T-helper 17 cell (primary cell): ENCODE results near the gene ST6GAL1. TPM values are rescaled to one million over a fixed set of nuclear protein-coding genes. Genes with fewer than 3 reads are reported as not detected.

ENCODE experiments used
- ATAC-seq: fragments of 150-1000 bp; cut with Tn5 transposase; 2 replicates; pipeline ENCODE4 v1.10.0; 2021; ENCODE audit warnings: mild to moderate bottlenecking, moderate library complexity
- DNase-seq, 3 donors: peaks; one replicate each; pipeline versions ENCODE4 v3.0.0 to v3.0.0-alpha.2; 2020 to 2021
- H3K9me3 ChIP-seq: one replicate; pipeline ENCODE4 v1.7.0; 2013; ENCODE audit warnings: low read length, mild to moderate bottlenecking; ENCODE audit not compliant: control insufficient read depth, poor library complexity, severe bottlenecking
- H3K27ac Mint-ChIP-seq: one replicate; pipeline ENCODE4 v1.8.0; 2022; ENCODE audit warnings: mild to moderate bottlenecking, moderate library complexity, mixed read lengths
- H3K27me3 Mint-ChIP-seq: one replicate; pipeline ENCODE4 v1.8.0; 2022; ENCODE audit warnings: mixed read lengths
- H3K36me3 Mint-ChIP-seq: one replicate; pipeline ENCODE4 v1.8.0; 2022; ENCODE audit warnings: low read depth, mixed read lengths
- H3K4me1 Mint-ChIP-seq: one replicate; pipeline ENCODE4 v1.8.0; 2022; ENCODE audit warnings: mild to moderate bottlenecking, mixed read lengths
- H3K4me3 Mint-ChIP-seq: one replicate; pipeline ENCODE4 v1.8.0; 2022; ENCODE audit warnings: mild to moderate bottlenecking, moderate library complexity, mixed read lengths
- total RNA-seq, 4 donors: library from RNA in 2 of 4; stranded (reverse) in 2 of 4; gene quantifications; one replicate each; pipeline ENCODE4 v1.2.3 and lab custom pipeline; 2022 to 2026

ST6GAL1 gene
- total RNA-seq, 2 donors from 2014 or later = 109 to 134 TPM

DNA sequence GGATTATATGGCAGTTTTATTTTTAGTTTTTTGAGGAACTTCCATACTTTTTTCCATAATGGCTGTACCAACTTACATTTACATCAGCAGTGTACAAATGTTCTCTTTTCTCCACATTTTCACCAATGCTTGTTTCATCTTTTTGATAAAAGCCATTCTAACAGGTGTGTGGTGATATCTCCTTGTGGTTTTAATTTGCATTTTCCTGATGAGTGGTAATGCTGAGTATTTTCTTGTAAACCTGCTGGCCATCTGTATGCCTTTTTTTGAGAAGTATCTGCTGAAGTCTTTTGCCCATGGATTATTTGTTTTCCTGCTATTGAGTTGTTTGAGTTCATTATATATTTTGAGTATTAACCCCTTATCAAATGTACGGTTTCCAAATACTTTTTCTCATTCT, 158.4 kb downstream of the ST6GAL1 start:
- no peak for ATAC-seq
- peaks cover 2% of the 10 kb centered on the region for H3K36me3 Mint-ChIP-seq
- H3K4me1 Mint-ChIP-seq = peaks cover 10% of the 10 kb centered on the region
- H3K27me3 Mint-ChIP-seq = no peaks in the 10 kb centered on the region
- no peaks in the 10 kb centered on the region for H3K9me3 ChIP-seq
- DNase-seq = no peak
- H3K4me3 Mint-ChIP-seq = no peak overlapping the region
- H3K27ac Mint-ChIP-seq = no peak overlapping the region

DNA sequence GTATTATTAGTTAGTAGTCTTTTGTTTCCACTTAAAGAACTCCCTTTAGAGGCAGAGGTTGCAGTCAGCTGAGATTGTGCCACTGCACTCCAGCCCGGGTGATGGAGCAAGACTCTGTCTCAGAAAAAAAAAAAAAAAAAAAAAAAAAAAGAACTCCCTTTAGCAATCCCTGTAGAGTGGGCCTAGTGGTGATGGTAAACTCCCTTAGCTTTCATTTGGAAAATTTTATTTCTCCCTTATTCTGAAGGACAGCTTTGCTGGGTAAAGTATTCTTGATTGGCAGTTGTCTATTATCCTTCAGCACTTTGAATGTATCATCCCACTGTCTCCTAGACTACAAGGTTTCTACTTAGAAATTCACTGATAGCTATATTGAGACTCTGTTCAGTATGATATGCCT, 163.0 kb downstream of the ST6GAL1 start:
- H3K9me3 ChIP-seq = no peaks in the 10 kb centered on the region
- no peak for DNase-seq
- ATAC-seq = no peak
- no peak overlapping the region for H3K4me3 Mint-ChIP-seq
- peaks cover under 1% of the 10 kb centered on the region for H3K36me3 Mint-ChIP-seq
- H3K27me3 Mint-ChIP-seq = no peaks in the 10 kb centered on the region
- no peaks in the 10 kb centered on the region for H3K4me1 Mint-ChIP-seq
- H3K27ac Mint-ChIP-seq = no peak overlapping the region

DNA sequence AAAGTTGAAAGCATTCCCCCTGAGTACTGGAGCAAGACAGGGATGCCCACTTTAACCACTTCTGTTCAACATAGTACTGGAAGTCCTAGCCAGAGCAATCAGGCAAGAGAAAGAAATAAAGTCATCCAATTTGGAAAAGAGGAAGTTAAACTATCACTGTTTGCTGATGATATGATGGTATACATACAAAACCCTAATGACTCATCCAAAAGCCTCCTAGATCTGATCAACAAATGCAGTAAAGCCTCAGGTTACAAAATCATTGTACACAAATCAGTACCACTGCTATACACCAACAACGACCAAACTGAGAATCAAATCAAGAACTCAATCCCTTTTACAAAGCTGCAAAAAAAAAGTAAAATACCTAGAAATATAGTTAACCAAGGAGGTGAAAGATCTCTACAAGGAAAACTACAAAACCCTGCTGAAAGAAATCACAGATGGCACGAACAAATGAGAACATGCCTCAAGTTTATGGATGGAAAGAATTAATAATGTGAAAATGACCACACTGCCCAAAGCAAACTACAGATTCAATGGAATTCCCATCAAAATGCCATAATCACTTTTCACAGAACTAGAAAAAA, 168.7 kb downstream of the ST6GAL1 start:
- Mint-ChIP-seq H3K27me3 (no peaks in the 10 kb centered on the region), H3K4me1 (peaks cover 16% of the 10 kb centered on the region), H3K36me3 (no peaks in the 10 kb centered on the region), H3K27ac (no peak overlapping the region), H3K4me3 (no peak overlapping the region)
- no peaks in the 10 kb centered on the region for H3K9me3 ChIP-seq
- no peak for ATAC-seq
- DNase-seq = no peak

DNA sequence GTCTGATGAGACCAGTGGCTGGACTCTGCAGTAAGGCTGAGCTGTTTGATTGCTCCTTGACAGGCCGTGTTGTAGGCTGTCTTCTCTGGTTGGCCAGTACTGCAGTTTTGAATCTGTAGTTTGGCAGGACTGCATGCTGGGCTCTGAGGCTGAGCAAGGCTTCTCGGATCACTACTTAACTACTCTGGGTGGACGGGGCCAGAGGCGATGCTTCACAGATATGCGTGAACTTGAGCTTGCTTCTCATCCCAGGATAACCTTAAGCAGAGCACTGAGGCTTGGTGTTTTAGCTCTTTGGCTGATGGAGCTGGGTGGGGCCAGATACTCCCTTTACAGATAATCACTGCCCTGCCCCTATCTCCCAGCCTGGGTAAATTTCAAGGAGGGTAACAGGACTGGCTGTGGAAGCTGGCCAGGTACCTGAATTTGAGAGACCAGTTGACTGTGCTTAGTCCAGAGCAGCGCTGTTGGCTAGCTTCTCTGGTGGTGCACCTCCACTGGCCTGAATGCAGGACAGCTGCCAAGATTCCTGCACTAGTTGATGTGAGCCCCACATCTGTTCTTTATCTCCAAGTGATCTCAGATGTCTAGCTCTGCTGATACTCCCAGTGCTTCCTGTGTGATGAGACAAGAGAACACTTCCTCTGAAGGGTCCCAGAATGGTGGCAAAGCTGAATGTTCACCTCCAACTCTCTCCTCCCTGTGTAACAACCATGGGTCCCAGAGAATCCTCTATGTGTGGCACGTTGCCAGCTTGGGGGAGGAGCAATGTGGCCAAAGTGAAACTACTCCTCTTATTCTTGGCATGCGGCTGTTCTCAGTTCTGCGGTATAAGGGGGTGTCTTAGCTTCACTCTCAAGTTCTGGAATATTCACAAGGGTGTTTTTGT, 171.1 kb downstream of the ST6GAL1 start:
- peaks cover 19% of the 10 kb centered on the region for H3K4me1 Mint-ChIP-seq
- peak; percentile 77 for ATAC-seq

DNA sequence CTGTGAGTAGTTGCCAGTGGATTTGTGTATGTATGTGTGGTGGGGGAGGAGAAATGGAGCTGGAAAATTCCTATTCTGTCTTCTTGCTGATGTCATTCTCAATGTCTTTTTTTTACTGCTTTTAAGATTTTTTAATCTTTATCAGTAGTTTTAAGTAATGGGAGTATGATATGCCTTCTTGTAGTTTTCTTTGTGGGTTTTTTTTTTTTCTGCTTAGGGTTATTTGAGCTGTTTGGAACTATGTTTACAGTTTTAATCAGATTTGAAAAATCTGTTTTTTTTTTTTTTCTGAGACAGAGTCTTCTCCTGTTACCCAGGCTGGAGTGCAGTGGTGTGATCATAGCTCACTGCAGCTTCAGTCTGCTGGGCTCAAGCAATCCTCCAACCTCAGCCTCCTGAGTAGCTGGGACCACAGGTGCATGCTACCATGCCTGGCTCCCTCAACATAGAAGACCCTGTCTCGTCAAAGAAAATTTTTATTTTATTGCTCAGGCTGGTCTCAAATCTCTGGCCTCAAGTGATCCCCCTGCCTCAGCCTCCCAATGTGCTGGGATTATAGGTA, 171.8 kb downstream of the ST6GAL1 start:
- ATAC-seq (no peak), DNase-seq (no peak)
- H3K27me3 Mint-ChIP-seq = no peaks in the 10 kb centered on the region
- H3K4me3 Mint-ChIP-seq = peak overlapping the region; percentile 88
- H3K27ac Mint-ChIP-seq = peak overlapping the region; percentile 92
- peaks cover 2% of the 10 kb centered on the region for H3K36me3 Mint-ChIP-seq
- no peaks in the 10 kb centered on the region for H3K9me3 ChIP-seq
- peaks cover 19% of the 10 kb centered on the region for H3K4me1 Mint-ChIP-seq

More for the DNA sequence above, 171.1 kb downstream of the ST6GAL1 start:
- peak in 2 of 3 donors; percentile 9 to 38 for DNase-seq
- no peaks in the 10 kb centered on the region for H3K27me3 Mint-ChIP-seq
- peak overlapping the region; percentile 92 for H3K27ac Mint-ChIP-seq
- peaks cover 2% of the 10 kb centered on the region for H3K36me3 Mint-ChIP-seq
- H3K9me3 ChIP-seq = no peaks in the 10 kb centered on the region
- H3K4me3 Mint-ChIP-seq = peak overlapping the region; percentile 88

DNA sequence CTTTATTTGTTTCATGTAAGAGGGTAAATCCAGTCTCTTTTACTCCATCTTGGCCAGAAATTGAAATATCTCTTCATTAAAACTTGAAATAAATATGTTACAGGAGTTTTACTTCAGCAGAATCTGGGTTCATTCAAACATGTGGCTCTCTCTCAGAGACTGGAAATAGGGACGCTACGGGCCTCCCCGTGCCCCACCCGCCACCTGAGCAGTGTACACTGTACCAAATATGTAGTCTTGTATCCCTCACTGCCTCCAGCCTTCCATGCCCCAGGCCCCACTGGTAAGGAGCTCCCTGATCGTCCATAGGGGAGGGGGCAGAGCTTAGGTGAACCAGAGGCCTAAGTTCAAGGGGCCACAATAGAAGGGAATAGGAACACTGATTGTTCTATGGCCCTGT, 172.9 kb downstream of the ST6GAL1 start:
- no peaks in the 10 kb centered on the region for H3K9me3 ChIP-seq
- peaks cover 2% of the 10 kb centered on the region for H3K36me3 Mint-ChIP-seq
- ATAC-seq (no peak), DNase-seq (no peak)
- peak overlapping the region; percentile 55 for H3K4me3 Mint-ChIP-seq
- H3K4me1 Mint-ChIP-seq = peaks cover 19% of the 10 kb centered on the region
- H3K27ac Mint-ChIP-seq = peak overlapping the region; percentile 92
- H3K27me3 Mint-ChIP-seq = no peaks in the 10 kb centered on the region

DNA sequence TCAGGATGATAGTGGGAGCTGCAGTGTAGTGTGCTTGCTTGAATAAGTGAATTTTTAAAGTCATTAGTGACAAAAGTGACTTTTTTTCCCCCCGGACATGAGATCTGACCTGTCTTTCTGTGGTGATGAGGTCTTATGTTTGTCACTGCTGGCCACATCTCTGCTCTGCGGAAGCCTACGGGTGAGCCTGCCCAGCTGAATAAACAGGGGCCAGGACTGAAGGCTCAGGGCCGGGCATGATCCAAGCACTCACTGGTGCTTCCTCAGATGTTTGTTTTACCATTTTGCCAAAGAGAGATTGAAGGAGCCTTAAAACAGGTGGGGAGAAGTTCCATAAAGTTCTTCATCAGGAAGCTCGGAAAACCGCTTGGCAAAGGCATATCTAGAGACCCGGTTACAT, 174.0 kb downstream of the ST6GAL1 start:
- no peak overlapping the region for H3K27ac Mint-ChIP-seq

DNA sequence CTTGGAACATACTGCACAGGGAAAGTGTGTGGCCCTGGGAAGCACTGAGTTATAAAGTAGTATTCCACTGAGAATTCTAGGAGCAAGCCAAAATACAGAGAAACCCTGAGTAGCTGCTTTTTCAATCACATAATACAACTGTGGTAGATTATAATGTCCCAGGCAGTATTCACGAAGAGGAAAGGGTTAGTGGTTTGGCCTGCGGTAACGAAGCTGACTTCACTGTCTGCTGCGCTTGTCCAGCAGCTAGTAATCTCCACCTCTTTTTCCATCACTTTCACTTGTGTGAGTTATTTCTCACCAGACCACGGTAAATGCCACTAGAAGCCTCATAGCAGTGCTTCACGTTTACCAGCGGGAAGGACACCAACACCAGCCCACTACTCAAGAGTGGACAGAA, 174.6 kb downstream of the ST6GAL1 start:
- H3K36me3 Mint-ChIP-seq = peaks cover 2% of the 10 kb centered on the region
- no peak overlapping the region for H3K27ac Mint-ChIP-seq
- H3K27me3 Mint-ChIP-seq = no peaks in the 10 kb centered on the region
- DNase-seq (no peak), ATAC-seq (no peak)
- H3K4me1 Mint-ChIP-seq = peaks cover 22% of the 10 kb centered on the region
- no peaks in the 10 kb centered on the region for H3K9me3 ChIP-seq
- no peak overlapping the region for H3K4me3 Mint-ChIP-seq

More for the DNA sequence above, 174.0 kb downstream of the ST6GAL1 start:
- H3K27me3 Mint-ChIP-seq = no peaks in the 10 kb centered on the region
- ATAC-seq = no peak
- H3K4me1 Mint-ChIP-seq = peaks cover 21% of the 10 kb centered on the region
- peaks cover 2% of the 10 kb centered on the region for H3K36me3 Mint-ChIP-seq
- no peak for DNase-seq
- no peak overlapping the region for H3K4me3 Mint-ChIP-seq
- H3K9me3 ChIP-seq = no peaks in the 10 kb centered on the region

DNA sequence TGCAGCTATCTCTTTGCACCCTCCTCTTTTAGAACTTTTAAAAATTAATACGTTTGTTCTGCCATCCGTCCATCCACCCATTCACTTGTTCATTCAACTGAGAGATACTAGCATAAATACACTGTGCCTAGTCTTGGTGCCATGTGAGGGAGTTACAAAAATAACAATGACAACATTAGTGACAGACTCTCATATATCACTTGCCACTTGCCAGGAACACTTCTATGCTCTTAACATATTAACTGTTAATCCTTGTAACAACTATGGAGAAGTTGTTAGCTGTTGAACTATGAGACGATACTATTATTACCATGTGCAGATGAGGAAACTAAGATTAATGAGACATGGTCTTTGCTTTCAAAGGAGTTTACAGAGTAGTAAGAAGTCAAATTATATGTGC, 175.4 kb downstream of the ST6GAL1 start:
- H3K27me3 Mint-ChIP-seq = no peaks in the 10 kb centered on the region
- peaks cover 24% of the 10 kb centered on the region for H3K4me1 Mint-ChIP-seq
- H3K27ac Mint-ChIP-seq = no peak overlapping the region
- peaks cover 2% of the 10 kb centered on the region for H3K36me3 Mint-ChIP-seq
- no peak overlapping the region for H3K4me3 Mint-ChIP-seq
- no peak for ATAC-seq
- DNase-seq = no peak
- no peaks in the 10 kb centered on the region for H3K9me3 ChIP-seq

DNA sequence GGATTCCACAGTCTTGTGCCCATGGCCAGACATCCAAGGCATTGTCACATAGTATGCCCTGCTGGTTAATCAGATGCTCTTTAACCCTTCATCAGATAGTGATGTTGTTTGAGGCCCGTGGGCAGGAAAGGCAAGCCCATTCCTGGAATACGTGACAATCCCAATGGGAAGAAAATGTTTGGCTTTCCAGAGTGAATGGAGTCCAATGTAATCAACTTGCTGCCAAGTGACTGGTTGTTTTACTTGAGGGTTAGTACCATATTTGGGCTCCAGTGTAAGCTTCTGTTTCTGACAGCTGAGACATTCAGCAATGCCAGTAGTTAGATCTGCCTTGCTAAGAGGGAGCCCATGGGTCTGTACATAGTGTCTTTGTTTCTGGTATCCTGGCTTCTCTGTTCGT, 177.7 kb downstream of the ST6GAL1 start:
- H3K4me3 Mint-ChIP-seq = no peak overlapping the region
- peaks cover 13% of the 10 kb centered on the region for H3K4me1 Mint-ChIP-seq
- H3K27ac Mint-ChIP-seq = no peak overlapping the region
- H3K9me3 ChIP-seq = no peaks in the 10 kb centered on the region
- ATAC-seq (no peak), DNase-seq (no peak)
- H3K36me3 Mint-ChIP-seq = peaks cover 2% of the 10 kb centered on the region
- no peaks in the 10 kb centered on the region for H3K27me3 Mint-ChIP-seq

DNA sequence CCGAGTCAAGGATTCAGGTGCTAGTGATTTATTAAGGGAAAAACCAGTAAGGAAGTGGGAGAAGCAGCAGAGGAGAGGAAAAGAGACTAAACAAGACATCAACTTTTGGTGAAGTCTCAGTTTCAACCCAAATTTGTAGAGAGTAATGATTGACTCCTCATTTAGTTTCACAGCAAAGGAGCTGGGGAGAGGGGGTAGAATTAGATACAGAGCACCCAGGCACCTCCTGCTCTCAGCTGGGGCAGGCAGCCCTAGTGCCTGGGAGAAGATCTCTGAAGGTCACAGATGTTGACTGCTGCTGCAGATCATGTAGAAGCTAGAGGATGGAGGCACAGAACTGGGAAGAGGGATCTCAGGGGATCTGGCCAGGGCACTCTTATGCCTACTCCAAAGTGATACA, 179.8 kb downstream of the ST6GAL1 start:
- H3K27ac Mint-ChIP-seq = no peak overlapping the region
- no peak overlapping the region for H3K4me3 Mint-ChIP-seq
- DNase-seq (no peak), ATAC-seq (no peak)
- no peaks in the 10 kb centered on the region for H3K9me3 ChIP-seq
- H3K4me1 Mint-ChIP-seq = peaks cover 15% of the 10 kb centered on the region
- peaks cover 2% of the 10 kb centered on the region for H3K36me3 Mint-ChIP-seq
- H3K27me3 Mint-ChIP-seq = no peaks in the 10 kb centered on the region

DNA sequence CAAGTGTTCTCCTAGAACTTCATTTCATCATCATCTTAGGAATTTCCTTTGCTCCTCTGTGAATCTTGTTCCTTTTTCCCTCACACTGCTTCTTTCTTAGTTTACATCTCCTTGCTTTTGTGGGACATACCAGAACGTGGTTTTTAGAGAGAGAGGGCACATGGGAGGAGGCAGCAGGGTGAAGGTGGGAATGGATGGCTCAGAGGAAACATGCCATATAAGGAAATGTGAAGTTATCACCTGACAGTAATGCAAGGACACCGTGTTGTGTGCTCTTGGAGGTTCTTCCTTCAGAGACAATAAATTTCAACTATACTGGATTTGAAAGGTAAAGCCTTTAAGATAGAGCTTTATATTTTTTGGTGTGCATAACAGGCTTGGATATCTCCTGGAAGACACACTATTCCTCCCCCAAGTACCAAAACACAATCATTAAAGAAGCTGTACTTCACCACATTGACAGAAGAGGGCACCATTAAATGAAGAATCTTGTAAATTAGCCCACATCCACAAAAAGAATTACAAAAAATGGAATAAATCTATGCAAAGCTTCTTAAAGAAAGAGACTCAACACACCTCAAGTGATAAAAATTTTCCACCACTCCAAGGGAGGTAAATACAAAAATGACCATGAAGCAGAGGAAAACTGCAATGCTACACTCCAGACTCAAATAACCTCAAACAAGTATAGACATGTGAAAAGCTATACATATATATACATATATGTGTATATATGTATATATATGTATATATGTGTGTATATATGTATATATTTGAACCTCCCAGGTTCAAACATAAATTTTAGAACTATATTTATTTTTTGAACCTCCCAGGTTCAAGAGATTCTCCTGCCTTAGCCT, 182.8 kb downstream of the ST6GAL1 start:
- H3K27ac Mint-ChIP-seq = peak overlapping the region; percentile 65
- DNase-seq (no peak), ATAC-seq (peak; percentile 63)
- H3K4me3 Mint-ChIP-seq = no peak overlapping the region
- no peaks in the 10 kb centered on the region for H3K27me3 Mint-ChIP-seq
- no peaks in the 10 kb centered on the region for H3K36me3 Mint-ChIP-seq
- no peaks in the 10 kb centered on the region for H3K9me3 ChIP-seq
- H3K4me1 Mint-ChIP-seq = peaks cover 12% of the 10 kb centered on the region

DNA sequence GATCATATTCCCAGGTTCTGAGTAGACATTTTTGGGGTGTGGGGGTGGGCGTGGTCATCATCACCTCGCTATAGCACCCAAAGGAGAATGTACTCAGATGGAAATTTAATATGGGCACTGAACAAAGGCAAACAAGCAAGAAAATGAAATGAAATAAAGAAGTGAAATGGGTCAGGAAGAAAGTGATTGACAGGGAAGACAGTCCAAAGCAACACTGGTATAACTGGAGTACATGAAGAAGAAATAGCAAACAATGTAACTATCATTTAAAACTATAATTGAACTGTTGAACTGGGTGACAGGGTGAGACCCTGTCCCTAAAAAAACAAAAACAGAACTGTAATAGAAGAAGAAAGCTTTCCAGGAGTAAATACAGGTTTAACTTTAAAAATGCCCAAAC, 184.2 kb downstream of the ST6GAL1 start:
- DNase-seq = no peak
- H3K4me3 Mint-ChIP-seq = no peak overlapping the region

More for the DNA sequence above, 184.2 kb downstream of the ST6GAL1 start:
- H3K27ac Mint-ChIP-seq = no peak overlapping the region
- H3K27me3 Mint-ChIP-seq = no peaks in the 10 kb centered on the region
- peaks cover 10% of the 10 kb centered on the region for H3K4me1 Mint-ChIP-seq
- H3K9me3 ChIP-seq = no peaks in the 10 kb centered on the region
- no peak for ATAC-seq
- H3K36me3 Mint-ChIP-seq = no peaks in the 10 kb centered on the region
